CD4-positive, alpha-beta T cell treated with Interleukin-6 at 100 ng/mL for 8 hours (primary cell): ENCODE data around the gene MUC5AC.
"Not testable (repeated sequence)": the region's sequence is repeated elsewhere in the genome, so short reads cannot be mapped to it uniquely, and the experiment has no call there.

ENCODE experiments used
- DNase-seq: peaks from one replicate; pipeline ENCODE4 v3.0.0-alpha.2; 2020; ENCODE audit warnings: mixed read lengths, low spot score

MUC5AC gene

GRCh38 chr11:1177771-1178090 lies 20.0 kb downstream of the MUC5AC start:
- DNase-seq = no peak

- no peak for DNase-seq
Observed at GRCh38 chr11:1178201-1178885, 20.6 kb downstream of the MUC5AC start.

- no peak for DNase-seq
Observed at GRCh38 chr11:1178906-1179305, 21.2 kb downstream of the MUC5AC start.

GRCh38 chr11:1179641-1180040 lies 21.9 kb downstream of the MUC5AC start:
- DNase-seq = no peak

- DNase-seq = no peak
Observed at GRCh38 chr11:1180171-1180570, 22.4 kb downstream of the MUC5AC start.

GRCh38 chr11:1180947-1181391 lies 23.2 kb downstream of the MUC5AC start:
- no peak for DNase-seq

- no peak for DNase-seq
Observed at GRCh38 chr11:1181420-1181819, 23.7 kb downstream of the MUC5AC start.

GRCh38 chr11:1181853-1182535 lies 24.2 kb downstream of the MUC5AC start:
- DNase-seq = no peak

- DNase-seq = not testable (repeated sequence)
Observed at GRCh38 chr11:1184139-1184538, 26.4 kb downstream of the MUC5AC start.

GRCh38 chr11:1188451-1189130 lies 30.8 kb downstream of the MUC5AC start:
- not testable (repeated sequence) for DNase-seq

GRCh38 chr11:1189816-1190215 lies 32.1 kb downstream of the MUC5AC start:
- not testable (repeated sequence) for DNase-seq

GRCh38 chr11:1191786-1192470 lies 34.2 kb downstream of the MUC5AC start:
- DNase-seq = not testable (repeated sequence)

- no peak for DNase-seq
Observed at GRCh38 chr11:1192741-1193325, 35.1 kb downstream of the MUC5AC start.

- no peak for DNase-seq
Observed at GRCh38 chr11:1193326-1194230, 35.8 kb downstream of the MUC5AC start.

GRCh38 chr11:1194231-1194976 lies 36.7 kb downstream of the MUC5AC start:
- DNase-seq = no peak

- DNase-seq = no peak
Observed at GRCh38 chr11:1194977-1195681, 37.4 kb downstream of the MUC5AC start.

- DNase-seq = no peak
Observed at GRCh38 chr11:1195682-1196515, 38.1 kb downstream of the MUC5AC start.

GRCh38 chr11:1196516-1197391 lies 39.0 kb downstream of the MUC5AC start:
- DNase-seq = no peak
